HepG2 (cell line): Measurements from ENCODE around the gene F12. TPM values are rescaled to one million over a fixed set of nuclear protein-coding genes. Genes with fewer than 3 reads are reported as not detected.
A peak's percentile ranks its signal among the peaks of the same experiment; 100 is the strongest.

Source experiments
- AHR ChIP-seq: IDR thresholded peaks from 2 replicates; pipeline ENCODE4 v1.6.1; 2018; ENCODE audit warnings: missing genetic modification reagents, missing compliant biosample characterization
- ARNT ChIP-seq: fragments of 450-650 bp; IDR thresholded peaks from 2 replicates; pipeline ENCODE4 v1.6.1; 2017
- CREB1 ChIP-seq, 2 experiments: fragments of 450-650 bp in 1 of 2; IDR thresholded peaks; 2 replicates each; pipeline ENCODE4 v1.6.1; 2016 to 2017; ENCODE audit warnings: control low read depth in 1 of 2, mild to moderate bottlenecking in 1 of 2, missing compliant biosample characterization in 1 of 2, missing genetic modification characterization in 1 of 2
- CREB3 ChIP-seq: sonication (generic); formaldehyde crosslinking; IDR thresholded peaks from 2 replicates; pipeline ENCODE4 v1.5.0; 2020; ENCODE audit warnings: missing genetic modification reagents
- HOXA9 ChIP-seq: sonication (generic); formaldehyde crosslinking; IDR thresholded peaks from 2 replicates; pipeline ENCODE4 v1.8.1; 2022; ENCODE audit warnings: missing genetic modification reagents, mild to moderate bottlenecking, moderate library complexity, borderline replicate concordance
- KAT7 ChIP-seq: IDR thresholded peaks from 2 replicates; pipeline ENCODE4 v1.6.1; 2018; ENCODE audit warnings: borderline replicate concordance, missing compliant biosample characterization
- MIER2 ChIP-seq: IDR thresholded peaks from 2 replicates; pipeline ENCODE4 v1.6.1; 2016; ENCODE audit warnings: missing biosample characterization, missing genetic modification reagents
- NR3C1 ChIP-seq: sonication (generic); formaldehyde crosslinking; IDR thresholded peaks from 2 replicates; pipeline ENCODE4 v1.4.0; 2020; ENCODE audit warnings: missing genetic modification reagents
- POLR2G ChIP-seq: fragments of 200-400 bp; formaldehyde crosslinking; IDR thresholded peaks from 2 replicates; pipeline ENCODE4 v1.6.1; 2018; ENCODE audit warnings: mild to moderate bottlenecking, low read depth, low read length, moderate library complexity
- PPARG ChIP-seq: conservative IDR thresholded peaks from 2 replicates; pipeline ENCODE4 v1.6.1; 2016; ENCODE audit warnings: missing biosample characterization, missing genetic modification reagents
- SIX4 ChIP-seq: sonication (generic); formaldehyde crosslinking; IDR thresholded peaks from 2 replicates; pipeline ENCODE4 v1.4.0; 2020; ENCODE audit warnings: missing genetic modification reagents
- SMAD1 ChIP-seq: sonication (generic); formaldehyde crosslinking; IDR thresholded peaks from 2 replicates; pipeline ENCODE4 v1.4.0; 2020; ENCODE audit warnings: missing genetic modification reagents, low read depth, mild to moderate bottlenecking, borderline replicate concordance
- STAT5B ChIP-seq: sonication (generic); formaldehyde crosslinking; IDR thresholded peaks from 2 replicates; pipeline ENCODE4 v1.4.0; 2020; ENCODE audit warnings: missing genetic modification reagents
- TRIM22 ChIP-seq: fragments of 450-650 bp; IDR thresholded peaks from 2 replicates; pipeline ENCODE4 v1.6.1; 2017
- ZBTB3 ChIP-seq: sonication (generic); formaldehyde crosslinking; IDR thresholded peaks from 2 replicates; pipeline ENCODE4 v1.4.0; 2020; ENCODE audit warnings: low read depth, mild to moderate bottlenecking, moderate library complexity, missing genetic modification reagents, borderline replicate concordance
- ZKSCAN8 ChIP-seq: IDR thresholded peaks from 2 replicates; pipeline ENCODE4 v1.6.1; 2016; ENCODE audit warnings: borderline replicate concordance, missing genetic modification reagents, missing compliant biosample characterization
- ZNF136 ChIP-seq: sonication (generic); formaldehyde crosslinking; IDR thresholded peaks from 2 replicates; pipeline ENCODE4 v1.8.1; 2022; ENCODE audit warnings: low read depth, mild to moderate bottlenecking, moderate library complexity, missing genetic modification reagents
- ZNF230 ChIP-seq: sonication (generic); formaldehyde crosslinking; IDR thresholded peaks from 2 replicates; pipeline ENCODE4 v1.4.0; 2020; ENCODE audit warnings: mild to moderate bottlenecking, missing genetic modification reagents
- ZNF468 ChIP-seq: sonication (generic); formaldehyde crosslinking; IDR thresholded peaks from 2 replicates; pipeline ENCODE4 v1.8.0; 2022; ENCODE audit warnings: mild to moderate bottlenecking, moderate library complexity, missing genetic modification reagents
- ZNF543 ChIP-seq: sonication (generic); formaldehyde crosslinking; IDR thresholded peaks from 2 replicates; pipeline ENCODE4 v1.4.0; 2020; ENCODE audit warnings: mild to moderate bottlenecking, missing genetic modification reagents
- ZNF546 ChIP-seq: sonication (generic); formaldehyde crosslinking; conservative IDR thresholded peaks from 2 replicates; pipeline ENCODE4 v1.8.1; 2023; ENCODE audit warnings: mild to moderate bottlenecking, missing genetic modification reagents
- ZNF577 ChIP-seq: sonication (generic); formaldehyde crosslinking; IDR thresholded peaks from 2 replicates; pipeline ENCODE4 v1.4.0; 2020; ENCODE audit warnings: mild to moderate bottlenecking, low read depth, missing genetic modification reagents, borderline replicate concordance
- ZNF839 ChIP-seq: sonication (generic); formaldehyde crosslinking; IDR thresholded peaks from 2 replicates; pipeline ENCODE4 v1.4.0; 2020; ENCODE audit warnings: missing genetic modification reagents, mild to moderate bottlenecking, borderline replicate concordance
- ZUFSP ChIP-seq: sonication (generic); formaldehyde crosslinking; IDR thresholded peaks from 2 replicates; pipeline ENCODE4 v1.9.0; 2021; ENCODE audit warnings: missing genetic modification reagents, mild to moderate bottlenecking, borderline replicate concordance
- polyA plus RNA-seq, 8 experiments: library from polyadenylated mRNA; depleted of rRNA in 3 of 8; stranded (reverse) in 7 of 8; unstranded in 1 of 8; fragments of >200 nt; fragmentation: Illumina TruSeq in 4 of 8; extraction: Trizol in 4 of 8; gene quantifications; 2 replicates each; pipeline versions ENCODE4 v1.2.1 to v1.2.3, GENCODE V29; 2011 to 2016; ENCODE audit warnings: low read depth in 4 of 8, missing spikeins in 1 of 8, mixed read lengths in 1 of 8; ENCODE audit not compliant: insufficient read depth in 1 of 8
- total RNA-seq, 5 experiments: library from RNA; depleted of rRNA; stranded (reverse); fragments of >200 nt; fragmentation: Illumina TruSeq; extraction: Trizol; gene quantifications; 2 replicates each; pipeline ENCODE4 v1.2.3, GENCODE V29; 2016; ENCODE audit warnings: low read depth in 1 of 5

F12 gene
- total and polyA plus RNA-seq, 2 of the 13 experiments (the other 11 are each of a cell fraction or from before 2014, with no cell fraction given), result 2.5 to 3.0 TPM

- TF ChIP-seq ZUFSP (CRISPR knock-in tag), result no peak
- TF ChIP-seq ZNF136 (CRISPR knock-in tag), result 0 out of 2 replicates have a peak, but pooled peaks have one; percentile 68
- TF ChIP-seq CREB3 (CRISPR knock-in tag), result peak; percentile 73; the same call in 1 of the 2 replicates
- no peak; the same call in 1 of the 2 replicates for TF ChIP-seq SIX4
- 0 out of 2 replicates have a peak, but pooled peaks have one; percentile 1 for TF ChIP-seq ZBTB3 (CRISPR knock-in tag)
- TF ChIP-seq ZNF468 (CRISPR knock-in tag), result no peak; the same call in 1 of the 2 replicates
- TF ChIP-seq ARNT, result no peak
- TF ChIP-seq POLR2G, result peak; percentile 80
- peak; percentile 86; the same call in 1 of the 2 replicates for TF ChIP-seq KAT7 (CRISPR knock-in tag)
- no peak for TF ChIP-seq TRIM22
- TF ChIP-seq MIER2, result no peak
- no peak for TF ChIP-seq AHR
- no peak for TF ChIP-seq ZKSCAN8 (CRISPR knock-in tag)
- TF ChIP-seq ZNF230, result peak; percentile 87; the same call in 1 of the 2 replicates
- peak; percentile 90; the same call in 1 of the 2 replicates for TF ChIP-seq ZNF546
- TF ChIP-seq ZNF839 (CRISPR knock-in tag), result no peak
- 0 out of 2 replicates have a peak, but pooled peaks have one; percentile 36 for TF ChIP-seq ZNF543
- TF ChIP-seq NR3C1 (CRISPR knock-in tag), result no peak
- TF ChIP-seq SMAD1 (CRISPR knock-in tag), result no peak
- TF ChIP-seq STAT5B, result no peak
- TF ChIP-seq PPARG (CRISPR knock-in tag), result 0 out of 2 replicates have a peak, but pooled peaks have one; percentile 18
- TF ChIP-seq ZNF577, result no peak
- TF ChIP-seq HOXA9 (CRISPR knock-in tag), result peak; percentile 78; the same call in 1 of the 2 replicates
- TF ChIP-seq CREB1 (IDR thresholded peaks at IDR 0.05), result no peak
- no peak for TF ChIP-seq CREB1 (CRISPR knock-in tag; IDR thresholded peaks at IDR 0.05)
These were observed 45.8 kb upstream of the F12 start (continued) for GRCh38 chr5:177455036-177455660.
